T1000 (cell line): ENCODE results near the gene LUC7L.
"Not testable (repeated sequence)": the region's sequence is repeated elsewhere in the genome, so short reads cannot be mapped to it uniquely, and the experiment has no call there.

Source experiments
- DNase-seq: peaks from one replicate; lab custom pipeline; 2025; ENCODE audit warnings: mixed read lengths; lab: John Stamatoyannopoulos, UW

LUC7L gene

GRCh38 chr16:179211-180092 lies 49.8 kb downstream of the LUC7L start:
- no peak for DNase-seq

GRCh38 chr16:178668-179015 lies 50.6 kb downstream of the LUC7L start:
- DNase-seq = no peak

GRCh38 chr16:177981-178667 lies 51.1 kb downstream of the LUC7L start:
- DNase-seq = no peak

GRCh38 chr16:177394-177822 lies 51.8 kb downstream of the LUC7L start:
- DNase-seq = no peak

GRCh38 chr16:176477-177382 lies 52.5 kb downstream of the LUC7L start, which contains the start of gene HBA1:
HBA1 (plus strand) TSS chr16:176680; CDS start chr16:176717, 37 bp downstream.
- not testable (repeated sequence) for DNase-seq

GRCh38 chr16:176006-176405 lies 53.2 kb downstream of the LUC7L start:
- not testable (repeated sequence) for DNase-seq

- DNase-seq = no peak
Measured at GRCh38 chr16:175011-175949, 54.0 kb downstream of the LUC7L start.

GRCh38 chr16:173928-174769 lies 55.1 kb downstream of the LUC7L start:
- DNase-seq = not testable (repeated sequence)

- not testable (repeated sequence) for DNase-seq
Measured at GRCh38 chr16:173211-173854, 55.9 kb downstream of the LUC7L start.

- not testable (repeated sequence) for DNase-seq
Measured at GRCh38 chr16:172374-172941, 56.8 kb downstream of the LUC7L start, which contains the start of gene HBA2. HBA2 (plus strand) TSS chr16:172876; CDS start chr16:172913, 37 bp downstream.

GRCh38 chr16:170788-171187 lies 58.5 kb downstream of the LUC7L start:
- DNase-seq = no peak

GRCh38 chr16:170088-170507 lies 59.2 kb downstream of the LUC7L start:
- not testable (repeated sequence) for DNase-seq

GRCh38 chr16:169014-169413 lies 60.2 kb downstream of the LUC7L start:
- no peak for DNase-seq

- DNase-seq = no peak
Measured at GRCh38 chr16:168424-168823, 60.8 kb downstream of the LUC7L start.

GRCh38 chr16:167122-167690 lies 62.0 kb downstream of the LUC7L start:
- no peak for DNase-seq

GRCh38 chr16:166375-167121 lies 62.7 kb downstream of the LUC7L start:
- no peak for DNase-seq

- DNase-seq = no peak
Measured at GRCh38 chr16:165539-166374, 63.5 kb downstream of the LUC7L start, which contains the start of gene HBM. HBM (plus strand) TSS chr16:165978; CDS start chr16:165998, 20 bp downstream.
